Small intestine (tissue), 7 donors: ENCODE data around the gene SH2D7. TPM values are rescaled to one million over a fixed set of nuclear protein-coding genes. Genes with fewer than 3 reads are reported as not detected.

Experiments
- DNase-seq, 2 donors: peaks; one replicate each; pipeline versions ENCODE4 v3.0.0 to v3.0.0-alpha.2; 2013
- FAIRE-seq: peaks from 2 replicates; lab custom pipeline; 2012; peaks lifted over from hg19 to GRCh38; lab: Jason Lieb, UNC
- H3K27ac ChIP-seq, 3 donors: one replicate each; pipeline ENCODE4 v1.5.1; 2013; ENCODE audit warnings: low read length in 2 of 3, mild to moderate bottlenecking in 2 of 3, control low read depth in 1 of 3, inconsistent platforms in 1 of 3, low read depth in 1 of 3, moderate library complexity in 1 of 3
- H3K27me3 ChIP-seq, 3 donors: one replicate each; pipeline ENCODE4 v1.6.1; 2013; ENCODE audit warnings: low read length in 3 of 3, inconsistent platforms in 1 of 3; ENCODE audit not compliant: control insufficient read depth in 3 of 3, insufficient read depth in 3 of 3
- H3K36me3 ChIP-seq, 3 donors: one replicate each; pipeline ENCODE4 v1.6.1; 2013; ENCODE audit warnings: low read length in 3 of 3, inconsistent platforms in 1 of 3, low read depth in 1 of 3, mild to moderate bottlenecking in 1 of 3, moderate library complexity in 1 of 3; ENCODE audit not compliant: control insufficient read depth in 3 of 3, insufficient read depth in 2 of 3
- H3K4me1 ChIP-seq, 3 donors: one replicate each; pipeline ENCODE4 v1.6.1; 2013; ENCODE audit warnings: low read length in 2 of 3, inconsistent platforms in 1 of 3, low read depth in 1 of 3, mild to moderate bottlenecking in 1 of 3, moderate library complexity in 1 of 3; ENCODE audit not compliant: control insufficient read depth in 3 of 3, insufficient read depth in 2 of 3
- H3K4me3 ChIP-seq, 3 donors: one replicate each; pipeline ENCODE4 v1.5.1; 2013; ENCODE audit warnings: low read length in 3 of 3, control low read depth in 1 of 3, inconsistent platforms in 1 of 3, low read depth in 1 of 3, mild to moderate bottlenecking in 1 of 3, moderate library complexity in 1 of 3
- H3K9me3 ChIP-seq, 2 donors: one replicate each; pipeline ENCODE4 v1.6.1; 2013; ENCODE audit warnings: low read depth in 1 of 2, low read length in 1 of 2; ENCODE audit not compliant: control insufficient read depth in 2 of 2, insufficient read depth in 1 of 2
- WGBS, 3 donors: extraction: QIAGEN DNeasy Blood & Tissue Kit; methylation state at CpG; one replicate each; pipeline ENCODE4 v1.1.7; 2013; 5-methylcytosine and 5-hydroxymethylcytosine counted together
- polyA plus RNA-seq, 4 donors: library from polyadenylated mRNA; stranded (reverse) in 3 of 4; unstranded in 1 of 4; fragments of 200-250 nt in 3 of 4; fragments of 120-200 nt in 1 of 4; gene quantifications; one replicate each; pipeline versions ENCODE4 v1.2.1 to v1.2.3, GENCODE V29; 2013
- donor health status: healthy with polysubstance abuse.
- donor health status: control.
- donor health status: control.
- donor health status: Bipolar disorder and iron deficiency.
- donor health status: healthy.

The SH2D7 gene
- polyA plus RNA-seq, 4 donors, result 1.7 to 3.8 (median 2.7) TPM

DNA sequence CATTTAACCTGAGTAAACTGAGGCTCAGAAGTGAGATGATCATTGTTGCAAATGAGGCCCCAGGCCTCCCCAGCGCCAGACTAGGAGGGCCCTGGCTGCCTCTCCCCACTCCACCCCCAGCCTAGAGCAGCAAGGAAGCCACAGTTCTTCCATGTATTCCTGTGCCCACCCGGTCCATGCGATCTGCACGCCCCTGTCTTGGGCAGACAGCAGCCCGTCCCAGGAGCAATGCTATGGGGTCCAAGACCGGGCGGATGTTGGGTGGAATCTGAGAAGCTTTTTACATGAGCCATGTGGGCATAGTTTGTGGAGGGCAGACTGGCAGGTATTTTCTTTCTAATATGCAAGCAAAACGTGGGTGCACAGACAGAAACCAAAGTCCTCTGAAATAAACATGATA, 15.1 kb downstream of the SH2D7 start:
- Histone ChIP-seq H3K27me3 (no peaks in the 10 kb centered on the region), H3K4me1 (peaks cover 0 to 31% (median 5%) of the 10 kb centered on the region in 3 donors), H3K27ac (no peak overlapping the region), H3K9me3 (no peaks in the 10 kb centered on the region), H3K36me3 (peaks cover 0 to 85% (median 0%) of the 10 kb centered on the region in 3 donors), H3K4me3 (no peak overlapping the region)
- 84 to 92% (median 90%) methylated on average over 8 of the region's 8 CpGs for WGBS, 3 donors
- no peak for FAIRE-seq
- DNase-seq, result no peak

- Histone ChIP-seq H3K27ac (no peak overlapping the region), H3K4me3 (no peak overlapping the region), H3K27me3 (no peaks in the 10 kb centered on the region), H3K9me3 (no peaks in the 10 kb centered on the region), H3K36me3 (peaks cover 0 to 77% (median 0%) of the 10 kb centered on the region in 3 donors), H3K4me1 (peaks cover 0 to 35% (median 2%) of the 10 kb centered on the region in 3 donors)
- FAIRE-seq, result no peak
- WGBS, 3 donors, result 30 to 42% (median 36%) methylated on average over 11 of the region's 11 CpGs
- peak; percentile 87 to 88 for DNase-seq
Measured at GRCh38 chr15:78108300-78109084, 16.1 kb downstream of the SH2D7 start.

DNA sequence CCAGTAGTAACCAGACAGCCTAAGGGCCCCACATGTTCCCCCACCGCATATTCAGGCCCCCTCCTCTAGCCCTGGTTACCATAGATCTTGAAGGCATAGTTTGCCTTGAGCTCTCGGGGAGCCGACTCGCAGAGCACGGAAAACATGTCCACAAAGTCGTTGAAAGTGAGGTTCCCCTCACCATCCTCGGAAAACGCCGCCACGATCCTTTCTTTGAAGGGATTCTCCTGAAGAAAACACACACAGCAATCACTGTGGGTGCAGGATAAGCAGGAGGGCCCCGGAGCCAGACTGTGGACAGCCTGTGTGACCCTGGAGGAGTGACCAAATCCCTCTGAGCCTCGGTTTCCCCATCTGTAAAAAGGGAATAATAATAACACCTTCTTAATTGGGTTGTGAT, 16.8 kb downstream of the SH2D7 start:
- 91 to 93% (median 93%) methylated on average over 12 of the region's 12 CpGs for WGBS, 3 donors
- DNase-seq (no peak), FAIRE-seq (no peak)
- peaks cover 0 to 71% (median 0%) of the 10 kb centered on the region in 3 donors for H3K36me3 ChIP-seq
- H3K4me1 ChIP-seq, result peaks cover 0 to 31% (median 2%) of the 10 kb centered on the region in 3 donors
- no peaks in the 10 kb centered on the region for H3K9me3 ChIP-seq
- H3K27me3 ChIP-seq, result no peaks in the 10 kb centered on the region
- H3K4me3 ChIP-seq, result no peak overlapping the region
- H3K27ac ChIP-seq, result no peak overlapping the region

DNA sequence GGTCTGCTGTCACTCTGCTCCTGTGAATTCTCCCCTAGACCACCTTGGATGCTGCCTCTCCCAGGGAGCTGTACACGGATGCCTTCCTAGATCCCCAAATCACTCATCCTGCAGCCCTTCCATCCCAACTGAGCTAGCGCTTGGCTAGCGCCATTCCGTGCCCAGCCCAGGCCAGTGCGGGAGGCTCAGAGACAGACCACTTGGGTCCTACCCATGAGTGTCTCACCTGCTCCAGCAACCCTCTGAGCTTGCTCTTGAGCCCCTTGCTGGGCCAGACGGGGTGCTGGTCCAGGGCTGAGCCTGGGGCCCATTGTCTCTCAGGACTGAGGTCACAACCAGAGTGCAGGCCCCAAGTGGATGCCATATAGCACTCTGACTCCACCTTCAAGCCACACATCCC, 17.7 kb downstream of the SH2D7 start:
- Histone ChIP-seq H3K27ac (no peak overlapping the region), H3K27me3 (no peaks in the 10 kb centered on the region), H3K9me3 (no peaks in the 10 kb centered on the region), H3K4me3 (no peak overlapping the region), H3K4me1 (peaks cover 0 to 23% (median 2%) of the 10 kb centered on the region in 3 donors), H3K36me3 (peaks cover 0 to 62% (median 0%) of the 10 kb centered on the region in 3 donors)
- 94 to 99% (median 95%) methylated on average over 6 of the region's 6 CpGs for WGBS, 3 donors
- FAIRE-seq (no peak), DNase-seq (no peak)

DNA sequence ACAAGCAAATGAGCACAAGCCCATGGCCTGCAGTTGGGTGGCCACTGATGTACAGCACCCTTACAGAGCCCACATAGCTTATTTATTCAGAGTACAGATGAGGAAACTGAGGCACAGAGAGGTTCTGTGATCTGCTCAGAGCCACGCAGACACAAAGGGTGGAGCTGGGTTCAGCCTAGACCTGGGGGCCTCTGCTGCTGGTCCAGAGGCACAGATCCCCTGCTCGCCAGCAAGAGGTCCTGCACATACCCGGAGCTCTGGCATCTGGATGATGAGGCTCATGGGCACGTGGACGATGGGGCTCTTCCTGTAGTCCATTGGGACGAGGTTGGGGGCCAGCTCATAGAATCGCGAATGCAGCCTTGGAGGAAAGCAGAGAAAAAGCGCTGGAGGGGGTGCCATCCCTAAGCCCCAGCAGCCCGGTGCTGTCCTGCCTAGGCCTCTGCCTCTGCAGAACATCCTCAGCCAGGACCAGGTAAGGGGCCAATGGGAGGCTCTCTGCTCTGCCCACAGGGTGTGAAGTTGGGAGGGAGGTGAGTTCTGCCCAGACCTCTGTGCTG, 18.6 kb downstream of the SH2D7 start:
- H3K27me3 ChIP-seq, result no peaks in the 10 kb centered on the region
- peaks cover 0 to 55% (median 0%) of the 10 kb centered on the region in 3 donors for H3K36me3 ChIP-seq
- H3K9me3 ChIP-seq, result no peaks in the 10 kb centered on the region
- no peak for FAIRE-seq
- H3K4me3 ChIP-seq, result no peak overlapping the region
- no peak for DNase-seq
- peaks cover 0 to 15% (median 0%) of the 10 kb centered on the region in 3 donors for H3K4me1 ChIP-seq
- no peak overlapping the region for H3K27ac ChIP-seq
- WGBS, 3 donors, result 94 to 98% (median 94%) methylated on average over 10 of the region's 10 CpGs

GRCh38 chr15:78111788-78112187, 19.4 kb downstream of the SH2D7 start:
- FAIRE-seq (no peak), DNase-seq (no peak)
- Histone ChIP-seq H3K36me3 (peaks cover 0 to 47% (median 0%) of the 10 kb centered on the region in 3 donors), H3K9me3 (no peaks in the 10 kb centered on the region), H3K27me3 (no peaks in the 10 kb centered on the region), H3K4me3 (no peak overlapping the region), H3K4me1 (peaks cover 0 to 8% (median 0%) of the 10 kb centered on the region in 3 donors), H3K27ac (no peak overlapping the region)
- WGBS, 3 donors, result 87 to 93% (median 88%) methylated on average over 3 of the region's 3 CpGs

- H3K4me1 ChIP-seq, result peaks cover 0 to 8% (median 0%) of the 10 kb centered on the region in 3 donors
Measured at GRCh38 chr15:78112551-78112950, 20.2 kb downstream of the SH2D7 start.

GRCh38 chr15:78120523-78120922, 28.2 kb downstream of the SH2D7 start:
- Histone ChIP-seq H3K36me3 (peaks cover 0 to 59% (median 0%) of the 10 kb centered on the region in 3 donors), H3K4me1 (no peaks in the 10 kb centered on the region), H3K27me3 (no peaks in the 10 kb centered on the region), H3K4me3 (no peak overlapping the region), H3K9me3 (no peaks in the 10 kb centered on the region), H3K27ac (no peak overlapping the region)
- no peak for DNase-seq
- 87 to 94% (median 89%) methylated on average over 5 of the region's 5 CpGs for WGBS, 3 donors
- no peak for FAIRE-seq

More at GRCh38 chr15:78112551-78112950, 20.2 kb downstream of the SH2D7 start:
- DNase-seq, result no peak
- 57 to 80% (median 73%) methylated on average over 3 of the region's 3 CpGs for WGBS, 3 donors
- no peak for FAIRE-seq
- Histone ChIP-seq H3K27me3 (no peaks in the 10 kb centered on the region), H3K4me3 (no peak overlapping the region), H3K9me3 (no peaks in the 10 kb centered on the region), H3K27ac (no peak overlapping the region), H3K36me3 (peaks cover 0 to 41% (median 0%) of the 10 kb centered on the region in 3 donors)
